Stomach (tissue), 9 donors: ENCODE measurements around the gene GHDC. TPM values are rescaled to one million over a fixed set of nuclear protein-coding genes. Genes with fewer than 3 reads are reported as not detected.
"Not testable (repeated sequence)": the region's sequence is repeated elsewhere in the genome, so short reads cannot be mapped to it uniquely, and the experiment has no call there.

Experiments
- DNase-seq, 2 donors: peaks; one replicate each; pipeline versions ENCODE4 v3.0.0 to v3.0.0-alpha.2; 2013 to 2019
- H3K27ac ChIP-seq, 5 donors: fragments of 200-600 bp in 4 of 5; sonication (generic) in 4 of 5; one replicate each; pipeline ENCODE4 v1.5.1; 2013 to 2019; ENCODE audit warnings: mild to moderate bottlenecking in 1 of 5, moderate library complexity in 1 of 5
- H3K27me3 ChIP-seq, 3 donors: fragments of 200-600 bp; sonication (generic); one replicate each; pipeline ENCODE4 v1.5.1; 2017 to 2019; ENCODE audit warnings: mixed run types in 1 of 3
- H3K36me3 ChIP-seq, 4 donors: fragments of 200-600 bp; sonication (generic); 1 replicate in 3 of 4; 2 replicates in 1 of 4; pipeline ENCODE4 v1.5.1; 2016 to 2019
- H3K4me1 ChIP-seq, 4 donors: fragments of 200-600 bp; sonication (generic); one replicate each; pipeline ENCODE4 v1.5.1; 2016 to 2019
- H3K4me3 ChIP-seq, 4 donors: fragments of 200-600 bp; sonication (generic) in 3 of 4; one replicate each; pipeline ENCODE4 v1.5.1; 2016 to 2019; ENCODE audit warnings: mild to moderate bottlenecking in 1 of 4
- H3K9me3 ChIP-seq, 4 donors: fragments of 200-600 bp; sonication (generic); one replicate each; pipeline ENCODE4 v1.5.1; 2016 to 2019
- CTCF ChIP-seq, 7 experiments: fragments of 450-650 bp in 4 of 7; fragments of 200-600 bp in 3 of 7; sonication (generic) in 3 of 7; IDR thresholded peaks; one replicate each; pipeline ENCODE4 v1.5.1; 2016 to 2019; ENCODE audit warnings: antibody characterized with exemption in 7 of 7, control low read depth in 2 of 7, mild to moderate bottlenecking in 1 of 7
- EP300 ChIP-seq: sonication (generic); formaldehyde crosslinking; IDR thresholded peaks from one replicate; pipeline ENCODE4 v1.6.1; 2017; ENCODE audit warnings: antibody characterized with exemption
- POLR2A ChIP-seq, 4 donors: fragments of 450-650 bp; IDR thresholded peaks; one replicate each; pipeline ENCODE4 v1.6.1; 2016; ENCODE audit warnings: antibody characterized with exemption in 4 of 4, control low read depth in 2 of 4, mild to moderate bottlenecking in 1 of 4, moderate library complexity in 1 of 4
- POLR2AphosphoS5 ChIP-seq, 3 donors: sonication (generic); formaldehyde crosslinking; IDR thresholded peaks; one replicate each; pipeline ENCODE4 v1.6.1; 2016; ENCODE audit warnings: antibody characterized with exemption in 3 of 3
- WGBS, 5 donors: extraction: QIAGEN DNeasy Blood & Tissue Kit in 3 of 5; methylation state at CpG; one replicate each; pipeline versions ENCODE4 v1.1.5 to v1.1.7; 2013 to 2018; 5-methylcytosine and 5-hydroxymethylcytosine counted together
- intact Hi-C: fragments of 100-400 bp; cut with DNase I; formaldehyde crosslinking; loops from one replicate; pipeline ENCODE4 v1.15.1; 2023; ENCODE audit warnings: low total_unique reads
- polyA plus RNA-seq, 3 donors: library from polyadenylated mRNA; stranded (reverse); fragments of 200-250 nt; gene quantifications; one replicate each; pipeline ENCODE4 v1.2.3, GENCODE V29; 2013
- total RNA-seq, 5 donors: library from RNA; depleted of rRNA; stranded (reverse); fragments of >200 nt; gene quantifications; one replicate each; pipeline versions ENCODE4 v1.1.0 to v1.2.3, GENCODE V29; 2014 to 2016
- donor health status: healthy with polysubstance abuse.
- donor health status: Bipolar disorder and iron deficiency.
- donor health status: healthy.

The GHDC gene
- total and polyA plus RNA-seq, 8 donors, result 7.1 to 43.2 (median 13.9) TPM; not detected in 1

GRCh38 chr17:42240201-42240600 is 45.9 kb upstream of the GHDC start:
- Histone ChIP-seq H3K4me3 (no peak overlapping the region), H3K9me3 (no peaks in the 10 kb centered on the region), H3K4me1 (peaks cover 0 to 35% (median 14%) of the 10 kb centered on the region in 4 donors), H3K27me3 (no peaks in the 10 kb centered on the region), H3K27ac (no peak overlapping the region), H3K36me3 (no peaks in the 10 kb centered on the region)
- 85 to 97% (median 89%) methylated on average over 5 of the region's 5 CpGs for WGBS, 5 donors
- TF ChIP-seq POLR2AphosphoS5 (IDR thresholded peaks at IDR 0.05), result no peak
- no peak for TF ChIP-seq POLR2A (IDR thresholded peaks at IDR 0.05)
- TF ChIP-seq CTCF (IDR thresholded peaks at IDR 0.05), result no peak
- no peak for TF ChIP-seq EP300
- intact Hi-C loops, result no loop called here
- DNase-seq, result no peak

GRCh38 chr17:42239576-42239975 is 45.3 kb upstream of the GHDC start:
- DNase-seq, H3K9me3 ChIP-seq, H3K4me3 ChIP-seq, intact Hi-C loops, H3K27ac ChIP-seq, H3K27me3 ChIP-seq, H3K36me3 ChIP-seq: not testable (repeated sequence)
- 76 to 88% (median 80%) methylated on average over 7 of the region's 7 CpGs for WGBS, 5 donors
- peaks cover 0 to 39% (median 16%) of the 10 kb centered on the region in 4 donors for H3K4me1 ChIP-seq

GRCh38 chr17:42236760-42237159 is 42.5 kb upstream of the GHDC start:
- 82 to 92% (median 86%) methylated on average over 7 of the region's 7 CpGs for WGBS, 5 donors
- H3K27me3 ChIP-seq, result no peaks in the 10 kb centered on the region
- no peak overlapping the region for H3K4me3 ChIP-seq
- TF ChIP-seq POLR2A (IDR thresholded peaks at IDR 0.05), result no peak
- TF ChIP-seq CTCF (IDR thresholded peaks at IDR 0.05), result no peak
- TF ChIP-seq POLR2AphosphoS5 (IDR thresholded peaks at IDR 0.05), result no peak
- no peak for TF ChIP-seq EP300
- H3K36me3 ChIP-seq, result no peaks in the 10 kb centered on the region
- intact Hi-C loops, result no loop called here
- H3K4me1 ChIP-seq, result peaks cover 0 to 58% (median 18%) of the 10 kb centered on the region in 4 donors
- DNase-seq, result no peak
- no peak overlapping the region for H3K27ac ChIP-seq
- H3K9me3 ChIP-seq, result no peaks in the 10 kb centered on the region

GRCh38 chr17:42233994-42234393 is 39.7 kb upstream of the GHDC start:
- Histone ChIP-seq H3K27me3 (no peaks in the 10 kb centered on the region), H3K36me3 (peaks cover 0 to 12% (median 7%) of the 10 kb centered on the region in 4 donors), H3K27ac (no peak overlapping the region), H3K4me1 (peaks cover under 1 to 50% (median 18%) of the 10 kb centered on the region in 4 donors), H3K4me3 (no peak overlapping the region), H3K9me3 (no peaks in the 10 kb centered on the region)
- no peak for DNase-seq
- intact Hi-C loops, result no loop called here
- 46 to 69% (median 58%) methylated on average over 2 of the region's 2 CpGs for WGBS, 5 donors
- TF ChIP-seq EP300 (no peak), CTCF (IDR thresholded peaks at IDR 0.05) (no peak), POLR2AphosphoS5 (IDR thresholded peaks at IDR 0.05) (no peak), POLR2A (IDR thresholded peaks at IDR 0.05) (no peak)

GRCh38 chr17:42233156-42233555 is 38.9 kb upstream of the GHDC start:
- 81 to 88% (median 84%) methylated on average over 5 of the region's 5 CpGs for WGBS, 5 donors

More at GRCh38 chr17:42233156-42233555, 38.9 kb upstream of the GHDC start:
- H3K27me3 ChIP-seq, result no peaks in the 10 kb centered on the region
- H3K27ac ChIP-seq, result no peak overlapping the region
- TF ChIP-seq EP300, result no peak
- no peak for TF ChIP-seq CTCF (IDR thresholded peaks at IDR 0.05)
- no peak for TF ChIP-seq POLR2A (IDR thresholded peaks at IDR 0.05)
- no peak for TF ChIP-seq POLR2AphosphoS5 (IDR thresholded peaks at IDR 0.05)
- no peaks in the 10 kb centered on the region for H3K9me3 ChIP-seq
- no peak overlapping the region for H3K4me3 ChIP-seq
- intact Hi-C loops, result no loop called here
- H3K4me1 ChIP-seq, result peaks cover 8 to 53% (median 26%) of the 10 kb centered on the region in 4 donors
- peak in 1 of 2 donors; percentile 32 for DNase-seq
- H3K36me3 ChIP-seq, result peaks cover 0 to 20% (median 9%) of the 10 kb centered on the region in 4 donors
